Measurements from ENCODE around the gene DHX8.

- TF ChIP-seq CTCF (IDR thresholded peaks at IDR 0.05; ENCODE audit: extremely low read depth in 1 of 2, insufficient read depth in 1 of 2, low read depth in 1 of 2, low read length in 2 of 2) (no peak), POLR2A (IDR thresholded peaks at IDR 0.05; ENCODE audit: low read depth, low read length) (no peak)
Measured at GRCh38 chr17:43552229-43552837, 68.6 kb downstream of the DHX8 start.
